Hindlimb muscle (tissue), 1 donor: Measurements from ENCODE around the gene ARHGEF40. TPM values are rescaled to one million over a fixed set of nuclear protein-coding genes. Genes with fewer than 3 reads are reported as not detected.
A peak's percentile ranks its signal among the peaks of the same experiment; 100 is the strongest.

ENCODE experiments used
- DNase-seq: peaks from one replicate; pipeline ENCODE4 v3.0.0-alpha.2; 2013
- polyA plus RNA-seq: library from polyadenylated mRNA; unstranded; fragments of 120-200 nt; gene quantifications from one replicate; pipeline ENCODE4 v1.2.1, GENCODE V29; 2013; ENCODE audit not compliant: insufficient read length

Gene ARHGEF40
- polyA plus RNA-seq, 1 donor: 65.6 TPM

DNA sequence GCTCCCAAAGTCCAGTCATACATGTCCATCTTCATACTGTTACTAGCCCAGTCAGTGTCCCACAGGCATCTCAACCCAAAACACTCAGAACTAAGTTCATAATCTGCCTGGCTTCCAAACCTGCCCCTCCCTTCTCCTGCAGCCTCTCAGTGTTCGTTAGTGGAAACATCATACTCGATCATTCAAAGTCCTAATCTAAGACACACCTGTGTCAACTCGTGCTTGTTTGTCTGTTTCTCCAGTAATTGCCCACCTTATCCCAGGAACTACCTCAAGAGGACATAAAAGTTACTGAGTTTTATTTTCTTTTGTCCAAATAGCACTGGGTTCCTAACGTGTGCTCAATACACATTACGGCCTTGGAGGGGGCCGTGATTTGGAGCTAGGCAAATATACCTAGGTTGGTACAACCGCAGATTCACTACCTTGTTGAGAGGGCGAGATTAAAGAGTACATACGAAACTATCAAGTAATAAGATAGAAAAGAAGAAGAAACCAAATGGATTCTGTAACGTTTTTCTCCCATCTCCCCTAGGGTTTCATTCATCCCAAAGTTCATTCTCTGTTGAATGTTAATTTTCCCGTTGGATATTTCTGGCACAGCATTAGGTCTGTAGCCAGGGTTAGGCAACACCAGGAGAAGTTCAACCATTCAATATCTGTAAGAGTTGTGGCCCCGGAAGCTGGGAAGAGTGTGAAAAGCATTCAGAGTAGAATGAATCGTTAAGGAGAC, 9.3 kb upstream of the ARHGEF40 start:
- no peak for DNase-seq

DNA sequence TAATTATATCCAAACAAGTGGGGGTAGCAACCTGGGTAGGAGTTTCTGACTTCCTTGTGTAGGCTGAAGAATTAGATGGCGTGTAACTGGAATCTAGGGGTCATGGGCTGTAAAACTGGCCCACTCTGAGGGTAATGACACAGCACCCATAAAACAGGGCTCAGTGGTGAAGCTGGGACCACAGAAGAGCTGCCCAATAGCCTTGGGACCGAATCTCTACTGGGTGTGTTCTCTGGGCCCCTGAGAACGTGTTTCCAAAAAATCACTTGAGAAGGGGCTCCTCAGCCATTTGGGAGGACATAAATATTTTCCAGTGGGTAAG, 8.8 kb upstream of the ARHGEF40 start:
- no peak for DNase-seq

DNA sequence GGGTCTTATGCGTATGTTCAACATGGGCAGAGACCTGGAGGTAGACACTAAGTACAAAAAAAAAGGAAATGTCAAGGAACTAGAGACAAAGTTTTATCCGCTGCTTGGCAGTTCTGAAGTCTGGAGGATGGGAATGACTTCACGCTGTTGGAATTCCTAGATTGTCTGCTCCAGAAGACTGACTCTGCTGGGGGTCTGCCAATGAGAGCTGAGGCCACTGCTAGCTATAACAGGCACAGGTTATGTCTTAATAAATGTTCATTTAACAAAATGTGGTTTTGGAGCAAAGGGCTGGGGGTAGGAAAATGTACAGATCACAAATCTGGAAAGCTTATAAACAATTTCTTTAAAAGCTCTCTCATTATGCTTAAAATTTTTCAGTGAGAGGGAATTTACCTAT, 6.6 kb upstream of the ARHGEF40 start:
- no peak for DNase-seq

DNA sequence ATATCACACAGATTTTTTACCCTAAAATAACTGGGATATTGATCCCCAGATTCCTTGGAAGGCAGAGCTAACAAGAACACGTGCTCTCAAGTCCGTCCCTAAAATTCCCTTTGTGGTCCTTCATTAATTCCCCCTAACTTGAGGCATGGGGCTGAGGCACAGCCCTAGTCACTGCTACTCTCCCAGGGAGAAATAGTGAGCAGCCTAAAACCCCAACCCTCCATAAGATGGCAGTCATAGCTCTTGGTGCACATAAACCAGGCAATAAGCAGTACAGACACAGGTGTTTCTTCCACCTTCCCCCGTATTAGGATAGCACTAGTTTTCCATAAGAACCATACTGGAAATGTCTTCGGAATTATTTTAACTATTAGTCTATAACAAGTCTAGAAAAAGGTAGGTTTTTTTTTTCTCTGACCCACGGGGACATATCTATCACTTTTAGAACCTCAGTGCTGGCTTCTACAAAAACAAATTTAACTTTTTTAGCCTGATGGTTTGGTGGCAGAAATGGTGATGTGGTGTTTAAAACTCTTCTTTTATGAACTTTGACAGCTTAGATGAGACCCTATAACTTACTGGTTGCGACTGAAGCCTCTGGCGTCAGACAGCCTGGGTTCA, 3.1 kb upstream of the ARHGEF40 start:
- no peak for DNase-seq

DNA sequence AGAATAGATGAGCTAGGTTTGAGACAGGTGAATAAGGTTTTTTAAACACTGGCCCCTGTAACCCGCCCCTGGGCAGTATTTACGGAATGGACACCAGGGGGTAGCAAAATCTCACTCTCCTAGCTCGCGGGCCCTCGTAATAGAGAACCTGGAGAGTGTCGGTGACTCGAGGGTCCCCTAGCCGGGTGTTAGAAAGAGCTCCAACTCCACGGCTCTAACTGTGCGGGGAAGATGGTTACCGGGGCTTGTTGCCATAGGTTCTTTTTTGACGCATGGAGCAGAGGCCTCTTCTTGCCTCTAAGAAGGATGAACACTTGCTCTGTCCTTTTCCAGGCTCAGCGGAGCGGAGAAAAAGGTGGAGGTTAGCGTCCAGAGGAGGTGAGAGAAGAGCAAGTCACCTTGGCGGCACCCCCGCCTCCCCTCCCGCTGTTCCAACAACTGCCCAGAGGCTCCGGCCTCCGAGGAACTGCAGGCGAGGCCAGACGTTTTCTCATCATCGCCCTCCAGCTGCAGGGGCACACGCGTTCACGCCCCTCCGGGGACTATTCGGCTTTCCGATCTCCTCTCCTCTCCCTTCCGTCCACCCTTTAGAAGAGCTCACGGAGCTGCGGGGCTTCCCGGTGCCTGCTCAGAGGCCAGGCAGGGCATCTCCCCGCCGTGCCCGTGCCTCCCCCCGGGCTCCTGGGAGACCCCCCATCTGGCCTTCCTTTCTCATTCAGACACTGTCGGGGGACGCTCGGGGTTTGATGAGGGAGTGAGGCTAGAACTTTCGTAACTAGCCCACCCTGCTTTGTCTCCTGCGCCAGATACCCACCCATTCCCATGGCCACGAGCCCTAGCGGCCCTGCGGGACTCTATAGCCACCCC, 1.4 kb upstream of the ARHGEF40 start:
- DNase-seq: peak; percentile 69

DNA sequence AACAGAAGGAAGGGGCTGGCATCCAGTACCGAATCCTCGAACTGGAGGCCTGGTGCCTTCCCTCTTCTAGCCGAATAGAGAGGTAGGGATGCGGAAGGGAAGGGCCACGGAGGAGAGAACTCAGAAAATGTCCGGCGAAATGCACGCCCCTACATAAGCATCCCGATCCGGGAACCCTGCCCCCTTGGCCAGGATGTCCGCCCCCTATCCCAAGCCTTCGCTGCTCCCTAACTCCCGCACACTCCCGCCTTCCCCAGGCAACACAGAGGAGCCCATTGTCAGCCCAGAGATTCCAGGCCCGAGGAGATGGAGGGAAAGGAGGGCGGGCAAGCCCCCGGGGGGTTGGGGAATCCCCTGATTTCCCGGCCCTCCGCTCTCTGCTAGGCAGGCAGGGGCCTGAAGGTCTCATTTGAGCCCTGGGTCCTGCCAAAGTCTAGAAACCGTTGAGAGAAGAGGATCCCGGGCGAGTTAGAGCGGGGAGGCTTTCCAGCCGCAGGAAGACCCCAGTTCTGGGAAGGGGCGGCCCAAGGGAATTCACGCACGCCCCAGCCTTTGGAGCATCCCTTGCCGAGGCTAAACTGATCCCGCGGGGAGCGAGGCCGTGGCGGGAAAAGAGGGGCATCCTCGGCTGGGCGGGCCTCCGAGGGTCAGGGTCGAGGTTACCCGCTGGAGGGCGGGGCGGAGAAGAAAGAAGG, 569 bp upstream of the ARHGEF40 start:
- DNase-seq: peak; percentile 80

DNA sequence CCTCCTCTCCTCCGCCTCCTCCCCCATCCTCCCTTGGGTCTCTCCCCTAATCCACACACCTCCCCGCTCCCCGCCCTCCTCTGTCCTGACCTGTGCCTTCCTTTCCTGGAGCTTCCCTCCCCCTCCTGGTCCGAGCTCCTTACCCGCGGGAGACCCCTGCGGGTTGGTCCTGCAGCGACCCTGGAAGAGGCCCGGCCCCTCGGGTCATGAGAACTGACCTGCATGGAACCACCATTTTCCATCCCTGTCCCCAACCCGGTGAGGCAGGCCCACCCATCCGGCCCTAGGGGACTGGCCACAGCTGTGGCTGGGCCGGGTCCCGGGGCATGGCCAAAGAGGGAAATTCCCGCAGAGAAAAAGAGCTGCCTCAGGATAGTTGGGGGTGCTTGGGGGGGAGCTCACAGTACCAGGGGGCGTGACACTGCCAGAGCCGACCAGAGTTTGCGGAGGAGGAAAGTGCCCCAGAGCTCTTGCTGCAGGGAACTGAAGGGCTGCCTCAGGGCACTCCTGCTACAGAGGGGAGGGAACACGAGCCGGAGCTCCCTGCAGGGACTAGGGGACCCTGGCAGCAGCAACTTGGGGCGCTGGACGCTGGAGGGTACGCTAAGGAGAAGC, 613 bp downstream of the ARHGEF40 start:
- DNase-seq: peak; percentile 56

DNA sequence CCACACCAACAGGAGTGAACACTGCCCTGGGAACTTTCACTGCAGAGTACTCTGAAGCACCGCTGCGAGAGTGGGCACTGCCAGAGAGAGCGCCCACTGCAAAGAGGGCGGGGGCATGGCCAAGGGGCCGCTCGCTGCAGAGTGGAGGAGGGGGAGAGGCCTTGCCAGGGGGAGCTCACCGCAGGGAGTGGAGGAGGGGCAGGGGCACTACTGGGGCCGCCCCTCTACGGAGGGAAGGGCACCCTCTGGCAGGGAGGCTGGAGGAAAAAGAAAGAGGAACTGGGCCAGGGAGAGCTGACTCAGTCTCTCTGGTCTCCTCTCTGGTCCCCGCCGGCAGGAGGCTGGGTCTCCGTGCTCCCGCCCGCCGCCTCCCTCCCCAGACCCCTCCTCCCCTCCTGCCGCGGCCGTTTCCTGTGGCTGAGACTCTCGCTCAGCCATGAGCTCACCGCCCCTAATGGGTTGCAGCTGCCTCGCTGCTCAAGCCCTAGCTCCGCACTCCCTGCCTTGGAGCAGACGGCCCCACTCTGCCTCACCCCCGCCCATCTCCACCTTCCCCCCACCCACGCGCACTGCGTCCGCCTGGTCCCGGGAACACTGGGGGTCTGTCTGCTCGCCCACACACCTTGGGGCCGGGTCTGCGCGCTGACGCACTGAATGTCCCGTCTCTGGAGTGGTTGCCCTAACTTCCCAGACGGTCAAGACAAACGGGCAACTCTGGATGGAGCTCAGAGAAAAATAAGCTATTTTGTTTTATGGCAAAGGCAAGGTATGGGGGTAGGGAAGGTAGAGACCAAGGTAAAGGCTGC, 1.3 kb downstream of the ARHGEF40 start:
- peak; percentile 93 for DNase-seq

DNA sequence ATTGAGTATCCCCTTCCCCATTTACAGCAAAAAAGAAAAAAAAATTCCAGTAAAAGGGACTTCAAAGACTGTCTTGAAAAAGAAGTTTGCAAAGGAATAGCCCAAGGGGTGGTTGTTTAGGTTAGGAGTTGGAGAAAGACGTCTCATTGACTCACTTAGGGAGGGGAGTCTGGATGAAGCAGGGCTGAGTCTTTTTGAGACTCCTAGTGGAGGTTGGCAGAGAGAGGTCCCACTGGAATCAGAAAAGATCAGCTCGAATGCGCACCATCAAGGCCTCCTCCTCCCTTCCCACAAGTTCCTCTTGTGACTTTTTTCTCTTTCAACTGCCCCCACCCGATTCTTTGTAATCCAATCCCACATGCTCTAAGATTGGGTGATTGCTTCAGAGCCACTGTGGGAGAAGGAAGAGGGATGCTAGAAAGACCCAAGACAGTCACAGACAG, 1.9 kb downstream of the ARHGEF40 start:
- DNase-seq: no peak

DNA sequence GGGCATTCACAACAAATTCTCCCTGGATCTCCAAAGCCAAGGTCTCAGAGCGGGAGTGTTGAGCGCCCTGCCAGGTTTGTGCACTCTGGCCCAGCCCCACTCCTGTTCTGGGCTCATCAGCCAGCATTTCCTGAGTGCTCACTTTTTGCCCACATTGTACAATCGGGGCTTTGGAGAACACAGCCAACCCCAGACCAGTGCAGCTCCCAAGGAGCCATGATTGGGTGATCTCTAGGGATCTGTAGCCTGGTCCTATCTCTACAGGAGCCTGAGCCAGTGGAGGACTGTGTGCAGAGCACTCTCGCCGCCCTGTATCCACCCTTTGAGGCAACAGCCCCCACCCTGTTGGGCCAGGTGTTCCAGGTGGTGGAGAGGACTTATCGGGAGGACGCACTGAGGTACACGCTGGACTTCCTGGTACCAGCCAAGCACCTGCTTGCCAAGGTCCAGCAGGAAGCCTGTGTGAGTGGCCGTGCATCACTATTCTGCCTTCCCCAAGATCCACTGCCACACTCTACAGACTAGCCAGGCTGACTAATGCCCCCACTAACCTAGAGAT, 2.8 kb downstream of the ARHGEF40 start:
- DNase-seq: no peak

DNA sequence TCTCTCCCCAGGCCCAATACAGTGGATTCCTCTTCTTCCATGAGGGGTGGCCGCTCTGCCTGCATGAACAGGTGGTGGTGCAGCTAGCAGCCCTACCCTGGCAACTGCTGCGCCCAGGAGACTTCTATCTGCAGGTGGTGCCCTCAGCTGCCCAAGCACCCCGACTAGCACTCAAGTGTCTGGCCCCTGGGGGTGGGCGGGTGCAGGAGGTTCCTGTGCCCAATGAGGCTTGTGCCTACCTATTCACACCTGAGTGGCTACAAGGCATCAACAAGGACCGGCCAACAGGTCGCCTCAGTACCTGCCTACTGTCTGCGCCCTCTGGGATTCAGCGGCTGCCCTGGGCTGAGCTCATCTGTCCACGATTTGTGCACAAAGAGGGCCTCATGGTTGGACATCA, 3.8 kb downstream of the ARHGEF40 start:
- no peak for DNase-seq

DNA sequence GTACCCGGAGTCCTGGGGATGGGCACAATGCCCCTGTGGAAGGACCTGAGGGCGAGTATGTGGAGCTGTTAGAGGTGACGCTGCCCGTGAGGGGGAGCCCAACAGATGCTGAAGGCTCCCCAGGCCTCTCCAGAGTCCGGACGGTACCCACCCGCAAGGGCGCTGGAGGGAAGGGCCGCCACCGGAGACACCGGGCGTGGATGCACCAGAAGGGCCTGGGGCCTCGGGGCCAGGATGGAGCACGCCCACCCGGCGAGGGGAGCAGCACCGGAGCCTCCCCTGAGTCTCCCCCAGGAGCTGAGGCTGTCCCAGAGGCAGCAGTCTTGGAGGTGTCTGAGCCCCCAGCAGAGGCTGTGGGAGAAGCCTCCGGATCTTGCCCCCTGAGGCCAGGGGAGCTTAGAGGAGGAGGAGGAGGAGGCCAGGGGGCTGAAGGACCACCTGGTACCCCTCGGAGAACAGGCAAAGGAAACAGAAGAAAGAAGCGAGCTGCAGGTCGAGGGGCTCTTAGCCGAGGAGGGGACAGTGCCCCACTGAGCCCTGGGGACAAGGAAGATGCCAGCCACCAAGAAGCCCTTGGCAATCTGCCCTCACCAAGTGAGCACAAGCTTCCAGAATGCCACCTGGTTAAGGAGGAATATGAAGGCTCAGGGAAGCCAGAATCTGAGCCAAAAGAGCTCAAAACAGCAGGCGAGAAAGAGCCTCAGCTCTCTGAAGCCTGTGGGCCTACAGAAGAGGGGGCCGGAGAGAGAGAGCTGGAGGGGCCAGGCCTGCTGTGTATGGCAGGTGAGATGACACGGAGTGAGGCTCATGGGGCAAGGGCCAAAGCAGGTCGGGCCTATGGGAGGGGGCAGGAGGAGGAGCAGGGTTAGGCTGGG, 4.5 kb downstream of the ARHGEF40 start:
- DNase-seq: no peak

DNA sequence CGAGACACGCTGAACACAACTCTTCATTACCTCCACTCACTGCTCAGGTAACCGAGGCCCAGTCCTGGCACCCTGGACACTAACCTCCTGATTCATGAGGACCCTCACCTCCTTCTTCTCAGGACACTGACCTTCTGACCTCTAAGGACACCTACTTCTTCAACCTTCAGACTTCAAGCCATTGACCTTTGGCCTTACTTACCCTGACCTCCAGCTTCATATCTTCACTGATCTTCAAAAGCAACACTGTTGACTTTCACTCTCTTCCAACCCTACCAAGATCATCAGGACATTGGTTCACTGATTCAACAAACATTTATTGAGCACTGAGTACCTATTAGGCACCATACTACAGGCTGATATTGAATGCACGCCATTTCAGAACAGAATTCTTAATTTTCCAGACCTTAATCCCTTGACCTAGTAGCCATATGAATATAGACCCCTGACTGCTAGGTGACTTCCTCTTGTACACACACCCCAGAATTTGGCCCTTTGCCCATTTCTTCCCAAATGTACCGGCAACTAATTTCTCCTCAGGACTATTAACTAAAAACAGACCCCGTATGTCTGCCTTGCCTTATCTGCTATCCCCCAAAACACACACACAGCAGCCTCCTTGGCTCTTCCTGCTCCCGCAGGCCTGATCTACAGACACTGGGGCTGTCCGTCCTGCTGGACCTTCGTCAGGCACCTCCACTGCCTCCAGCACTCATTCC, 5.8 kb downstream of the ARHGEF40 start:
- DNase-seq: no peak

DNA sequence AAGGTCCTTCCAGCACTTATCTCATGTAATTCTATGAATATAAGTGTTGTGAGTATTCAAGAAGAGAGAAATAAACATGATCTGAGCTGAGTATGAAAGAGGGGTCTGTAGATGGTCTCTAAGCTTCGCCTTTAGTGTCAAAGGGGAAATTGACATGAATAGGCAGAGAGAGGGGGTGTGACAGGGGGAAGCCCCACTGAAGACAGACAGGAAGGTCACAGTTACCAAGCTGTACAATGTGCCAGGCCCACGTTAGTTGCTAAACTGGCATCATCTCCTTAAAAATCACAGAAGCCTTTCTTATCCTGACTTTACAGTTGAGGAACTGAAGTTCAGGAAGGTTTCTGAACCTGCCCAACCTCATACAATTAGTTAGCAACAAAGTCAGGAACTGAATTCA, 7.6 kb downstream of the ARHGEF40 start:
- DNase-seq: no peak

DNA sequence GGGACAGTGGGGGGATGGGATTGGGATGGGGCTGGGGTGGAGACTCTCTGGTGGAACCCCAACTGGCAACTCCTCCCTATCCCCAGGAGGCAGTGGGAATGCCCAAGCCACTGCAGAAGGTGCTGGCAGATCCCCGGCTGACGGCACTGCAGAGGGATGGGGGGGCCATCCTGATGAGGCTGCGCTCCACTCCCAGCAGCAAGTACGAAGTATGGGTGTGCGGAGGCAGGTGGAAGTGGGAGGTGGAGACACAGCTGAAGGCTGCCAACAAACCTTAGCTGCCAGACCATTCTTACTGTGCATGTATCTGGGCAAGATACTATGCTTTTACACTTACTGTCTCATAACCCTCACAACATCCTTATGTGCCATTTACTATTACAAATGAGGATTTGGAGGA, 8.2 kb downstream of the ARHGEF40 start:
- DNase-seq: no peak

DNA sequence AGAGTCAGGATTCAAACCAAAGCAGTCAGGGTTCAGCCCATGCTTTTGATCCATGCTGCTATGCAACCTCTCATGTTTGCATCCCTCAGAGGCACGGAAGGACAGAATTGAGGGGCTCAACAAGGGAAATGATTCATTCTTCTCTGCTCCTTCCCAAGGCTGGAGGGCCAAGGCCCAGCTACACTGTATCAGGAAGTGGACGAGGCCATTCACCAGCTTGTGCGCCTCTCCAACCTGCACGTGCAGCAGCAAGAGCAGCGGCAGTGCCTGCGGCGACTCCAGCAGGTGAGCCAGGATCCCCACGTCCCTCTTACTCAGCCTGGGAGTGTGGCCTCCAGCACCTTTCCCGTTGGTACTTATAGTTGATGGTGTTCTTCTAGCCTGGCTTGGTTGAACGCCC, 8.6 kb downstream of the ARHGEF40 start:
- no peak for DNase-seq

DNA sequence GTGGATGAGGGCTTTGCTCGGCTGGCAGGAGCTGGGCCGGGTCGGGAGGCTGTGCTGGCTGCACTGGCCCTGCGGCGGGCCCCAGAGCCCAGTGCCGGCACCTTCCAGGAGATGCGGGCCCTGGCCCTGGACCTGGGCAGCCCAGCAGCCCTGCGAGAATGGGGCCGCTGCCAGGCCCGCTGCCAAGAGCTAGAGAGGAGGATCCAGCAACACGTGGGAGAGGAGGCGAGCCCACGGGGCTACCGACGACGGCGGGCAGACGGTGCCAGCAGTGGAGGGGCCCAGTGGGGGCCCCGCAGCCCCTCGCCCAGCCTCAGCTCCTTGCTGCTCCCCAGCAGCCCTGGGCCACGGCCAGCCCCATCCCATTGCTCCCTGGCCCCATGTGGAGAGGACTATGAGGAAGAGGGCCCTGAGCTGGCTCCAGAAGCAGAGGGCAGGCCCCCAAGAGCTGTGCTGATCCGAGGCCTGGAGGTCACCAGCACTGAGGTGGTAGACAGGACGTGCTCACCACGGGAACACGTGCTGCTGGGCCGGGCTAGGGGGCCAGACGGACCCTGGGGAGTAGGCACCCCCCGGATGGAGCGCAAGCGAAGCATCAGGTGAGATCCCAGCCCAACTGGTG, 11.5 kb downstream of the ARHGEF40 start:
- DNase-seq: no peak

DNA sequence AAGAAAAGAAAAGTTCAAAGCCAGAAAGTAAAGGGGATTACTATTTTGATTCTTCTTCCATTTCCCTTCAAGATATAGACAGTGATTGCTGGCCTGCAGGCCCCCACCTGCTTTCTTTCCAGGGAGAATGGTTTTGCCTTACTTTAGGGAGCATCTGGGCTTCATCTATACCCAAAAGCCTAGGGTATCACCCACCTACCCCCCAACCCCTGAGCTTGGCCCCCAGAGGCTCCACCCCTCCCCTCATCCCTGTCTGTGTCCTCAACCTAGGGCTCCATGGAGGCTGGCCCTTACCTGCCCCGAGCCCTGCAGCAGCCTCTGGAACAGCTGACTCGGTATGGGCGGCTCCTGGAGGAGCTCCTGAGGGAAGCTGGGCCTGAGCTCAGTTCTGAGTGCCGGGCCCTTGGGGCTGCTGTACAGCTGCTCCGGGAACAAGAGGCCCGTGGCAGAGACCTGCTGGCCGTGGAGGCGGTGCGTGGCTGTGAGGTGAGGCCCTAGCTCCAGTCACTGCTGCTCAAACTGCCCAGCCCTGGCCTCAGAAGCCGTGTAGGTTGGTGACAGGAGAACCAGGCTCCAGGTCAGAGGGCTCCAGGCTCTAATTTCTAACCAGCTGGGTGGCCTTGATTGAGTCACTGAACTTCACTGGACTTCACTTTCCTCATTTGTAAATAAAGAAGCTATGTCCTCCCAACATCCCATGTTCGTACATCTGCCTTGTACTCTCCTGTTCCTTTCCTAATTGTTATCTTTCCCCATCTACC, 13.6 kb downstream of the ARHGEF40 start:
- no peak for DNase-seq
